K562 (cell line): ENCODE measurements around the gene NYAP1. TPM values are rescaled to one million over a fixed set of nuclear protein-coding genes. Genes with fewer than 3 reads are reported as not detected.

Experiments used
- ARNT ChIP-seq, 2 experiments: fragments of 450-650 bp; IDR thresholded peaks; 2 replicates each; pipeline ENCODE4 v1.6.1; 2016; ENCODE audit warnings: mild to moderate bottlenecking in 1 of 2
- ATF6 ChIP-seq: sonication (generic); formaldehyde crosslinking; IDR thresholded peaks from 2 replicates; pipeline ENCODE4 v1.4.0; 2020; ENCODE audit warnings: mild to moderate bottlenecking, missing genetic modification reagents
- GABPB2 ChIP-seq: fragments of 250-450 bp; sonication (Bioruptor Pico); conservative IDR thresholded peaks from 2 replicates; pipeline ENCODE4 v1.5.1; 2021; ENCODE audit warnings: mild to moderate bottlenecking
- KDM4B ChIP-seq, 2 experiments: fragments of 450-650 bp in 1 of 2; sonication (generic) in 1 of 2; IDR thresholded peaks; 2 replicates each; pipeline ENCODE4 v1.6.1; 2016 to 2017; ENCODE audit warnings: borderline replicate concordance in 2 of 2, antibody characterized with exemption in 1 of 2, low read depth in 1 of 2, mild to moderate bottlenecking in 1 of 2
- KHSRP ChIP-seq: fragments of 450-650 bp; IDR thresholded peaks from 2 replicates; pipeline ENCODE4 v1.6.1; 2017
- NFATC3 ChIP-seq: fragments of 450-650 bp; IDR thresholded peaks from 2 replicates; pipeline ENCODE4 v1.6.1; 2017; ENCODE audit warnings: mild to moderate bottlenecking
- POLR3A ChIP-seq: IDR thresholded peaks from 2 replicates; pipeline ENCODE4 v1.6.1; 2011; ENCODE audit warnings: borderline replicate concordance, mild to moderate bottlenecking, moderate library complexity; ENCODE audit not compliant: insufficient read length, insufficient read depth; ENCODE audit errors: extremely low read depth
- STAT6 ChIP-seq: sonication (generic); formaldehyde crosslinking; IDR thresholded peaks from 2 replicates; pipeline ENCODE4 v1.8.1; 2023; ENCODE audit warnings: mild to moderate bottlenecking, missing genetic modification reagents
- TAL1 ChIP-seq: fragments of 450-650 bp; IDR thresholded peaks from 2 replicates; pipeline ENCODE4 v1.6.1; 2016; ENCODE audit warnings: mild to moderate bottlenecking
- ZNF263 ChIP-seq: sonication (generic); formaldehyde crosslinking; IDR thresholded peaks from 2 replicates; pipeline ENCODE4 v1.8.0; 2022; ENCODE audit warnings: mild to moderate bottlenecking, missing genetic modification reagents, borderline replicate concordance
- ZNF354B ChIP-seq: fragments of 250-450 bp; sonication (Bioruptor Pico); IDR thresholded peaks from 2 replicates; pipeline ENCODE4 v1.4.0; 2020
- ZNF584 ChIP-seq: fragments of 200-800 bp; sonication (Bioruptor generic); IDR thresholded peaks from 2 replicates; pipeline ENCODE4 v1.6.1; 2016; ENCODE audit warnings: low read depth, mild to moderate bottlenecking, missing genetic modification characterization, missing compliant biosample characterization
- ZNF79 ChIP-seq: fragments of 250-450 bp; sonication (Bioruptor Pico); IDR thresholded peaks from 2 replicates; pipeline ENCODE4 v1.4.0; 2020; ENCODE audit warnings: low read depth, mild to moderate bottlenecking, moderate library complexity
- ZSCAN29 ChIP-seq: fragments of 450-650 bp; IDR thresholded peaks from 2 replicates; pipeline ENCODE4 v1.6.1; 2017
- polyA plus RNA-seq, 8 experiments: library from polyadenylated mRNA; depleted of rRNA in 4 of 8; stranded (reverse) in 5 of 8; unstranded in 3 of 8; fragments of >200 nt; fragmentation: Nextera tagmentation in 2 of 8; fragmentation: Illumina TruSeq in 1 of 8; extraction: Ambion mirVana in 2 of 8; extraction: Trizol in 1 of 8; gene quantifications; 2 replicates each; pipeline versions ENCODE4 v1.2.1 to v1.2.3, GENCODE V29; 2011 to 2014; ENCODE audit warnings: inconsistent platforms in 1 of 8, missing spikeins in 1 of 8
- total RNA-seq, 7 experiments: library from RNA; depleted of rRNA in 6 of 7; stranded (reverse); fragments of >200 nt in 6 of 7; fragmentation: Illumina TruSeq in 2 of 7; extraction: Trizol in 2 of 7; gene quantifications; 2 replicates each; pipeline versions ENCODE4 v1.2.1 to v1.2.3, GENCODE V29; 2011 to 2021; ENCODE audit warnings: low replicate concordance in 1 of 7
- TF ChIP-seq, protein P1 (sequence below): fragments of 250-450 bp; sonication (Bioruptor Pico); IDR thresholded peaks from 2 replicates; pipeline ENCODE4 v1.5.0; 2020; ENCODE audit warnings: mild to moderate bottlenecking
- TF ChIP-seq, protein P2 (sequence below), 2 experiments: fragments of 450-650 bp; IDR thresholded peaks; 2 replicates each; pipeline ENCODE4 v1.6.1; 2018; ENCODE audit warnings: mild to moderate bottlenecking in 2 of 2, low read depth in 1 of 2; ENCODE audit not compliant: partially characterized antibody in 2 of 2

NYAP1 gene
- total and polyA plus RNA-seq, 9 of the 15 experiments (the other 6 are each of a cell fraction or from before 2014, with no cell fraction given), result 0.11 to 0.88 (median 0.22) TPM; not detected in 2

- no peak for TF ChIP-seq ZNF79
- no peak for TF ChIP-seq ZNF584
- peak; percentile 43; the same call in 1 of the 2 replicates for TF ChIP-seq ZSCAN29
- TF ChIP-seq STAT6 (CRISPR knock-in tag), result no peak
- TF ChIP-seq KDM4B (IDR thresholded peaks at IDR 0.05; ENCODE audit: borderline replicate concordance in 2 of 2, low read depth in 1 of 2), result peak in 1 of 2 experiments; percentile 78; a peak in 1 of 4 replicates
- TF ChIP-seq ZNF263 (CRISPR knock-in tag), result peak; percentile 83
- TF ChIP-seq TAL1, result no peak
- TF ChIP-seq POLR3A, result no peak
- TF ChIP-seq GABPB2, result no peak
- TF ChIP-seq ARNT (IDR thresholded peaks at IDR 0.05), result no peak
- no peak for TF ChIP-seq KHSRP
- no peak for TF ChIP-seq ZNF354B (CRISPR knock-in tag)
- TF ChIP-seq, protein P1, sequence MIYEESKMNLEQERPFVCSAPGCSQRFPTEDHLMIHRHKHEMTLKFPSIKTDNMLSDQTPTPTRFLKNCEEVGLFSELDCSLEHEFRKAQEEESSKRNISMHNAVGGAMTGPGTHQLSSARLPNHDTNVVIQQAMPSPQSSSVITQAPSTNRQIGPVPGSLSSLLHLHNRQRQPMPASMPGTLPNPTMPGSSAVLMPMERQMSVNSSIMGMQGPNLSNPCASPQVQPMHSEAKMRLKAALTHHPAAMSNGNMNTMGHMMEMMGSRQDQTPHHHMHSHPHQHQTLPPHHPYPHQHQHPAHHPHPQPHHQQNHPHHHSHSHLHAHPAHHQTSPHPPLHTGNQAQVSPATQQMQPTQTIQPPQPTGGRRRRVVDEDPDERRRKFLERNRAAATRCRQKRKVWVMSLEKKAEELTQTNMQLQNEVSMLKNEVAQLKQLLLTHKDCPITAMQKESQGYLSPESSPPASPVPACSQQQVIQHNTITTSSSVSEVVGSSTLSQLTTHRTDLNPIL (CRISPR knock-in tag), result no peak
- 0 out of 2 replicates have a peak, but pooled peaks have one; percentile 25 for TF ChIP-seq ATF6 (CRISPR knock-in tag)
- no peak for TF ChIP-seq NFATC3
- TF ChIP-seq, protein P2, sequence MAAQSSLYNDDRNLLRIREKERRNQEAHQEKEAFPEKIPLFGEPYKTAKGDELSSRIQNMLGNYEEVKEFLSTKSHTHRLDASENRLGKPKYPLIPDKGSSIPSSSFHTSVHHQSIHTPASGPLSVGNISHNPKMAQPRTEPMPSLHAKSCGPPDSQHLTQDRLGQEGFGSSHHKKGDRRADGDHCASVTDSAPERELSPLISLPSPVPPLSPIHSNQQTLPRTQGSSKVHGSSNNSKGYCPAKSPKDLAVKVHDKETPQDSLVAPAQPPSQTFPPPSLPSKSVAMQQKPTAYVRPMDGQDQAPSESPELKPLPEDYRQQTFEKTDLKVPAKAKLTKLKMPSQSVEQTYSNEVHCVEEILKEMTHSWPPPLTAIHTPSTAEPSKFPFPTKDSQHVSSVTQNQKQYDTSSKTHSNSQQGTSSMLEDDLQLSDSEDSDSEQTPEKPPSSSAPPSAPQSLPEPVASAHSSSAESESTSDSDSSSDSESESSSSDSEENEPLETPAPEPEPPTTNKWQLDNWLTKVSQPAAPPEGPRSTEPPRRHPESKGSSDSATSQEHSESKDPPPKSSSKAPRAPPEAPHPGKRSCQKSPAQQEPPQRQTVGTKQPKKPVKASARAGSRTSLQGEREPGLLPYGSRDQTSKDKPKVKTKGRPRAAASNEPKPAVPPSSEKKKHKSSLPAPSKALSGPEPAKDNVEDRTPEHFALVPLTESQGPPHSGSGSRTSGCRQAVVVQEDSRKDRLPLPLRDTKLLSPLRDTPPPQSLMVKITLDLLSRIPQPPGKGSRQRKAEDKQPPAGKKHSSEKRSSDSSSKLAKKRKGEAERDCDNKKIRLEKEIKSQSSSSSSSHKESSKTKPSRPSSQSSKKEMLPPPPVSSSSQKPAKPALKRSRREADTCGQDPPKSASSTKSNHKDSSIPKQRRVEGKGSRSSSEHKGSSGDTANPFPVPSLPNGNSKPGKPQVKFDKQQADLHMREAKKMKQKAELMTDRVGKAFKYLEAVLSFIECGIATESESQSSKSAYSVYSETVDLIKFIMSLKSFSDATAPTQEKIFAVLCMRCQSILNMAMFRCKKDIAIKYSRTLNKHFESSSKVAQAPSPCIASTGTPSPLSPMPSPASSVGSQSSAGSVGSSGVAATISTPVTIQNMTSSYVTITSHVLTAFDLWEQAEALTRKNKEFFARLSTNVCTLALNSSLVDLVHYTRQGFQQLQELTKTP (IDR thresholded peaks at IDR 0.05; ENCODE audit: low read depth in 1 of 2, partially characterized antibody in 2 of 2), result no peak
These were observed 521 bp upstream of the NYAP1 start (continued) for GRCh38 chr7:100483090-100483721.
